Measurements from ENCODE around the gene ANKRD55. TPM values are rescaled to one million over a fixed set of nuclear protein-coding genes. Genes with fewer than 3 reads are reported as not detected.

The ANKRD55 gene
- total and polyA plus RNA-seq, 2 donors from 2014 or later: 0.26 to 1.2 TPM

- TF ChIP-seq CTCF (IDR thresholded peaks at IDR 0.05; ENCODE audit: borderline replicate concordance, extremely low read depth, insufficient read depth): no peak
- peak in 1 of 5 donors; percentile 38 for DNase-seq
- no peak overlapping the region for H3K9ac ChIP-seq (ENCODE audit: low read length in 3 of 3)
- no peak for FAIRE-seq
- intact Hi-C loops (cut with DNase I): no loop called here
- no peaks in the 10 kb centered on the region for H3K9me3 ChIP-seq (ENCODE audit: control insufficient read depth in 2 of 3, insufficient read depth in 1 of 3, low read length in 3 of 3)
- H3K4me1 ChIP-seq (ENCODE audit: control insufficient read depth in 2 of 3, insufficient read depth in 2 of 3, low read depth in 1 of 3, low read length in 3 of 3): peaks cover 0 to 4% (median 0%) of the 10 kb centered on the region in 3 donors
- no peak overlapping the region for H3K27ac ChIP-seq (ENCODE audit: low read depth in 2 of 2, low read length in 2 of 2)
- no peaks in the 10 kb centered on the region for H3K27me3 ChIP-seq (ENCODE audit: control insufficient read depth, insufficient read depth, low read length)
- no peak overlapping the region for H3K4me3 ChIP-seq (ENCODE audit: low read length in 3 of 3)
- H3K36me3 ChIP-seq (ENCODE audit: control insufficient read depth in 2 of 3, insufficient read depth in 3 of 3, low read length in 3 of 3): no peaks in the 10 kb centered on the region
These were observed 116.5 kb downstream of the ANKRD55 start for GRCh38 chr5:56116599-56117141.

DNA sequence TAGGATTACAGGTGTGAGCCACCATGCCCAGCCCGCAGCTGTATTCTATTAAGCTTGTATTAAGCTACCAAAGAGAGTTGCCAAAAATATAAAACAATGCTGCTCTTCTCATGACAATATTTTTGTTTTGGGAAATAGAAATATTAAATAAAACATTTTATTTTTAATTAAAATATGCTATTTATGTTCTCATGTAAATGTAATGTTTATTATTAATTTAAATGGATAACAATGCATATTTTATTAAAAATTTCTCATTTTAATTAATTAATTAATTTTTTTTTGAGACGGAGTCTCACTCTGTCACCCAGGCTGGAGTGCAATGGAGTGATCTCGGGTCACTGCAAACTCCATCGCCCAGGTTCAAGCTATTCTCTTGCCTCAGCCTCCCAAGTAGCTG is 117.5 kb downstream of the ANKRD55 start:
- intact Hi-C loops (cut with DNase I): no loop called here
- FAIRE-seq (no peak), DNase-seq (no peak)
- Histone ChIP-seq H3K36me3 (ENCODE audit: control insufficient read depth in 2 of 3, insufficient read depth in 3 of 3, low read length in 3 of 3) (no peaks in the 10 kb centered on the region), H3K9ac (ENCODE audit: low read length in 3 of 3) (no peak overlapping the region), H3K4me3 (ENCODE audit: low read length in 3 of 3) (no peak overlapping the region), H3K9me3 (ENCODE audit: control insufficient read depth in 2 of 3, insufficient read depth in 1 of 3, low read length in 3 of 3) (no peaks in the 10 kb centered on the region), H3K27ac (ENCODE audit: low read depth in 2 of 2, low read length in 2 of 2) (no peak overlapping the region), H3K27me3 (ENCODE audit: control insufficient read depth, insufficient read depth, low read length) (no peaks in the 10 kb centered on the region), H3K4me1 (ENCODE audit: control insufficient read depth in 2 of 3, insufficient read depth in 2 of 3, low read depth in 1 of 3, low read length in 3 of 3) (peaks cover 0 to 4% (median 0%) of the 10 kb centered on the region in 3 donors)
- no peak for TF ChIP-seq CTCF (IDR thresholded peaks at IDR 0.05; ENCODE audit: borderline replicate concordance, extremely low read depth, insufficient read depth)

DNA sequence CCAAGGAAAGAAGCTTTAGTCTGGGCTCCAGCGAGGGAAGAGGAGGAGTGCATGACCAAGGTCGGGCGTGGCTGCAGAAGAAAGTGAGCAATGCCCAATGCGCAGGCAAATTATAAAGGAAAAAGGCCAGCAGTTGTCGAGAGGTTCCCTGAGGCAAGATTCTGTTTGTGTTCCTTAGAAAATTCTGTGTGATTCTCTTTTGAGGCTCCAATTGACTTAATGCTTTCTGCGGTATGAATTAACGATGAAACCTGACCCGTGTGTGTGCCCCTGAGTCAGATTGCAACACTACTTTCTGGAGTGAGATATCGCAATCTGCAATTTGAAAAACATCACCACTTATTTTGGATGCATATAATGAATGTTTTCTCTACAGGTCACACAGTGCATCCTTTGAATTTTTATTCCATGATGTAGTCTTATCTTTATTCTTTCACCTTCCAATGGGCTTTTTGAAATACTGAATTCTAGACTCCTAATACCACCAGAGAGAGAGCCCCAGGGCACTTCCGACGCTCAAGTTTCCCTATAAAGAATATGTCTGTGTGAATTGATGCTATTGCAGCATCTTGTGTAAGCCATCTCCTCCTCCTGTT is 120.5 kb downstream of the ANKRD55 start:
- DNase-seq (no peak), FAIRE-seq (no peak)
- H3K27me3 ChIP-seq (ENCODE audit: control insufficient read depth, insufficient read depth, low read length): no peaks in the 10 kb centered on the region
- peaks cover 0 to 4% (median 0%) of the 10 kb centered on the region in 3 donors for H3K4me1 ChIP-seq (ENCODE audit: control insufficient read depth in 2 of 3, insufficient read depth in 2 of 3, low read depth in 1 of 3, low read length in 3 of 3)
- TF ChIP-seq CTCF (IDR thresholded peaks at IDR 0.05; ENCODE audit: borderline replicate concordance, extremely low read depth, insufficient read depth): no peak
- H3K36me3 ChIP-seq (ENCODE audit: control insufficient read depth in 2 of 3, insufficient read depth in 3 of 3, low read length in 3 of 3): no peaks in the 10 kb centered on the region
- H3K9me3 ChIP-seq (ENCODE audit: control insufficient read depth in 2 of 3, insufficient read depth in 1 of 3, low read length in 3 of 3): no peaks in the 10 kb centered on the region
- H3K4me3 ChIP-seq (ENCODE audit: low read length in 3 of 3): no peak overlapping the region
- H3K27ac ChIP-seq (ENCODE audit: low read depth in 2 of 2, low read length in 2 of 2): no peak overlapping the region
- intact Hi-C loops (cut with DNase I): no loop called here
- H3K9ac ChIP-seq (ENCODE audit: low read length in 3 of 3): no peak overlapping the region

All from kidney (tissue), 14 donors.